NCI-H82 (cell line): ENCODE measurements around the gene SFSWAP.
"Not testable (repeated sequence)": the region's sequence is repeated elsewhere in the genome, so short reads cannot be mapped to it uniquely, and the experiment has no call there.

Source experiments
- DNase-seq: peaks from one replicate; lab custom pipeline; 2025; lab: John Stamatoyannopoulos, UW

SFSWAP gene

DNA sequence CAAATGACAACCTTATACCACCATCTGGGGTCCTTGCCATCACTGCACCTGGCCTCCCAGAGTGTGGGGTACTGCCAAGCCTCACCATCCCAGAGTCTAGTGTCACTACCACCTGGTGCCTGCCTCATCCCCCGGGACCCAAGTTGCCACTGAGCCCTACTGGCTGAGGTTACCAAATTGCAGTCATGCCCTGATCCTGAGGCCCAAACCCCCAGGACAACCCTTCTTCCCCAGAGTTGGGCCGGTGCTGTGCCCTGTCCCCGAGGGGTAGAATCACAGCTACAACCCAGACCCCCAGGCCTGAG is 8.4 kb upstream of the SFSWAP start:
- DNase-seq, result no peak

DNA sequence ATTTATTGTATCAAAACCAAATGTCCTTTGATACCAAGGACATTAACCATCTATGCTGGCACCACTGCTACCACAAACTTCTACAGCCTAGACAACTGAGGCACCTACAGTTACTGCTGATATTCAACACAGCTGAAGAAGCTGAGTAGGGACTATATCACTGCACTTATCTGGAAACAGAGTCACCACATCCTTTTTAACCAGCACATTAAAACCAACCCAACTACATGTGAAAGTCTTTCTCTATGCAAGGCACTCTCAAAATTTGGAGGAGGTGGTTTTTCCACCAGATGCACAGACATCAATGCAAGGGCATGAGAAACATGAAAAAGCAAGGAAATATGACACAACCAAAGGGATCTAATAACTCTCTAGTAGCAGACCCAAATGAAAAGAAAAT is 7.7 kb upstream of the SFSWAP start:
- DNase-seq, result no peak

DNA sequence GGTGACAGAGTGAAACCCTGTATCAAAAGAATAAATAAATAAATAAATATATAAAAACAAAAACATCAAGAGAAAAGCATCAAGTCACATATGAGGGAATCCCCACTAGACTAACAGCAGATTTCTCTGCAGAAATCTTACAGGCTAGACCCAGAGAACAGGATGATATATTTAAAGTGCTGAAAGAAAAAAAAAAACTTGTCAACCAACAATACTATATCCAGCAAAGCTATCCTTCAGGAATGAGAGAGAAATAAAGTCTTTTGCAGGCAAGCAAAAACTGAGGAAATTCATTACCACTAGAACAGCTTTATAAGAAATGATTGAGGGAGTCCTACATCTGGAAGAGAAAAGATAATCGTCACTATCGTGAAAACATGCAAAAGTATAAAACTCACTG is 6.4 kb upstream of the SFSWAP start:
- no peak for DNase-seq

DNA sequence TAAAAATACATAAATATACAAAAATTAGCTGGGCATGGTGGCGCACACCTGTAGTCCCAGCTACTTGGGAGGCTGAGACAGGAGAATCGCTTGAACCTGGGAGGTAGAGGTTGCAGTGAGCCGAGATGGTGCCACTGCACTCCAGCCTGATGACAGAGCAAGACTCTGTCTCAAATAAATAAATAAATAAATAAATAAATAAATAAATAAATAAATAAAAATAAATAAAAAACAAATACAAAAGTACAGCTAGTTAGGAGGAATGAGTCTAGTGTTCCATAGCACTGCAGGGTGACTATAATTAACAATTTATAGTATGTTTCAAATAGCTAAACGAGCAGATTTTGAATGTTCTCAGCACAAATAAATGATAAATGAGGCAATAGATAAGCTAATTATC is 4.2 kb upstream of the SFSWAP start:
- DNase-seq, result not testable (repeated sequence)

DNA sequence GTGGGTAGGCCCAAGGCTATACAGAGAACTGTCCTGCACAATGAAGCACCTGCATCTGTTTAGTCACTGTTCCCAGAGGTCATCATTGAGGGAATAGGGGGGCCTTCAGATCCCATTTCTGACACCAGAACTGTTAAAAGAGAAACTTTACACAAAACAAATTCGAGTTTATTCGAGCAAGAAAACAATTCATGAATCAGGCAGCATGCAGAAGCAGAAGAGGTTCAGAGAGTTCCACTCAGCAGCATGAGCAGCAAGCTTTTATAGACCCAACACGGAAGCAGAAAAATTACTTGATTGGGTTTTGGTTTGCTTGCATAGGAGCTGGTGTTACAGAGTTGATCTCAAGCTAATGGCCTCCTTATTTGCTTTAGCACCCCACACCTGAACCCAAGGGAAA is 1.7 kb upstream of the SFSWAP start:
- DNase-seq, result no peak

DNA sequence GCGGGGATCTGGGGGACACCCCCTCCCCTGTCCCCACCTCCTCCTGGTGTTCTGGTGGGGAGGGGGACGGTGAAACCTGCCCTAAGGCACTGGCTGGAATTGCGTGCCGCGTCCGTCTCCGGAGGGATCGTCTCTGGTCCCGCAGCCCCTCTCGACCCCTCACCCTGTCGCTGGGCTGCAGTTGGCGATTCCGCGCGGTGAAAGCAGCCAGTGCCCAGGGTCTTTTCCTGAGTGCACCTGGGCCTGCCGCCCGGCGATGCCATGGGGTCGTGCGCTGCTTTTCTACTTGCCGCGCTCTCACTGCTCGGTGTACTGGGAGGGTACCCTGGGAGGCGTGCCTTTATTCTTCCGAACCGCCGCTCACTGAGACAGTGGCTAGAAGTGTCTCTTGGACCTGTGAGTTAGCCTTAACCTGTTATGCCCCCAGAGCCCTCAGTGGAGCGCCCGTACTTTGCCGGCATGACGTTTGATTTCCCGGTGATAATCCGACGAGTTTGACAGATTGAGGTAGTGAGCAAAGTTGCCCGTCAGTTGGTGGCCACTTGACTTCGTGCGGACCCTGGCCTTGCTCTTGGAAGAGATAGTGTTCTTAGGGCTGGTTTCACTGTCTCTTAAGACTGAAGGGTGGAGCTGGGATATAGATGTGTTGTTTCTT is 788 bp downstream of the SFSWAP start:
- peak; percentile 45 for DNase-seq

DNA sequence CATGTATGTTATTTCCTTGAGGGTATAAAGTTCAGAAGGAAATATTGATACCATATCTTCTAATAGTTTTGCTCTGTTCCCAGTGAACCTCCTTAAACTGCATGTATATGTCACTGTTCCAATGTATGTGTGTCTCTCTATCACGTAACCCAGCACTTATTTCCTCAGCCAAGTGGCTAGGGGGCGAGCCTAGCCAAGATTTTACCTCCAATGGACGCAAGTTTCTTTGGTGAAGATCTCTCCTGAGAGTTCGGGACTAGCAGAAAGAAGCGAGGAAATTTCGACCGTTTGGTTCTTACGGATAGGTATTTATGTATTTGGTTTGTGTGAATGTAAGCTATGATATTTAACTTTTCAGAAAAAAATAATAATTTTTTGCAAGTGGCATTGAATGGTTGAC is 2.5 kb downstream of the SFSWAP start:
- DNase-seq, result no peak

DNA sequence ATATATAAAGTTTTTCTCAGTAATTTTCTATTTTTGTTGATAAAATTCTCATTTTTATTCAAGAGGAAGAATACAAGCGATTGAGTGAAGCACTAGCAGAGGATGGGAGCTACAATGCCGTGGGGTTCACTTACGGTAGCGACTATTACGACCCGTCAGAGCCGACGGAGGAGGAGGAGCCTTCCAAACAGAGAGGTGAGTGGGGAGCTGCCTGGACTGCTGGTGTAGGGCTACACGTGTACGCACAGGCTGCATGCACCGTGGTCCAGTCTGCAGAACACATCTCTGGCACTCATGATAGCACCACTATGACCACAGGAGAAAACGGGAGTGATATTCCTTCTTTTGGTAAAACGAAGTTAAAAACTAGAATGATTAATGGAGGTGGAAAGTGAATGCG is 3.9 kb downstream of the SFSWAP start:
- DNase-seq, result no peak

DNA sequence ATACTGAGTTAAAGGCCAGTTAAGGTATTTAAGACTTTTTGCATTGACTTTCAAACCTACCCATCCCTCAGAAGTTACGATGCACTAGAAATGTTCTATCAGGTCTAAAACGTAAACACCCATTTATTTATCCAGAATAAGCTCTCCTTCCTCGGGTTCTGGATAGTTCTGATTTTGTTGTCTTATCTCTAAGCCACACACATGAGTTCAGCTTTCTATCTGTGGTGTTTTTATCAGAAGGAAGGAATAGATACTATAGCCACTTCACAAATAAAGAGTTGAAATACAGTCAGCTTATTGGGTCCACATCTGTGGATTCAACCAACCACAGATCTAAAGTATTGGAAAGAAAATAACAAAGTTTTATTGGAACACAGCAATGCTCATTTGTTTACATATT is 5.4 kb downstream of the SFSWAP start:
- DNase-seq, result no peak

DNA sequence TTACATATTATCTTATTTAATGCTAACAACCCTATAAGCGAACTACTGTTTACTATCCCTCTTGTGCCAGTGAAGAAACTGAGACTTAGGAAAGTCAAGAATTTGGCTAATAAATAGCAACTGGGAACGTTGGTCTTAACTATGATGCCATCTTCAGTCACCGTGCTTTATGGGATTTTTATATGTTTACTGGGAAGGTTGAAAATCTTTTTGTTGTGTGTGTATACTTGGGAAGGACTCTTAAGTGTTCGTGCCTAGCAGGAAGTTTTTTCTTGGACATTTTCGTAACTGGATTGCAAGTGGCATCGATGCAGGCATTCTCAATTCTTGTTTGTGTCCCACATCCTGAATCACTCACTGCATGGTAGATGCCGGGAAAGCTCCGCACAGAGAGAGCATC is 9.4 kb downstream of the SFSWAP start:
- no peak for DNase-seq

DNA sequence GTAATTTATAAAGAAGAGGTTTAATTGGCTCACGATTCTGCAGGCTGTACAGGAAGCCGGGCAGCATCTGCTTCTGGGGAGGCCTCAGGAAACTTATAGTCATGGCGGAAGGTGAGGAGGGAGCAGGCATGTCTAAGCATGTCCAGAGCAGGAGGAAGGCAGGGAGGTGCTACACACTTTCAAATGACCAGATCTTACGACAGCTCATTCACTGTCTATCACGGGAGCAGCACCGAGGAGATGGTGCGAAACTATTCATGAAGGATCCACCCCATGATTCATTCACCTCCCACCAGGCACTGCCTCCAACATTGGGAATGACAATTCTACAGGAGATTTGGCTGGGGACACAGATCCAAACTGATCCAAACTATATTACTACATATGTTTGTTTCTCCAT is 10.0 kb downstream of the SFSWAP start:
- DNase-seq, result no peak

DNA sequence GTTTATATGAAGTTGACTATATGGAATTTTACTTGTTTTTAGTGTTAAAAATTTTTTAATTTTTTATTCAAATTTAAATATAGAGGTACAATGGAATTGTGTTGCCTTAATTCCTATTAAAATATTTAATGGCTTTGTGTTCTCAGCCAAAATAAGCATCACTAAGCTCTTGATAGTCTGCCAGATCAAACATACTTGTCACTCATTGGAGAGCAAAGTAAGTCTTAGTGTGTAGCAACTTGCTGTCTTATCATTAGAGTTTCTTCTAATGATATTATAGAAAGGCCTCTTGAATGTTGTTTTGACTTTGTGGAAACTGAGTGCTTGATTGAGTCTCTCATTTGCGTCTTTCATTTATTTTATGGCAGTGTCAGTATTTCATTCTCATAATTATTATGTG is 10.7 kb downstream of the SFSWAP start:
- DNase-seq, result no peak

DNA sequence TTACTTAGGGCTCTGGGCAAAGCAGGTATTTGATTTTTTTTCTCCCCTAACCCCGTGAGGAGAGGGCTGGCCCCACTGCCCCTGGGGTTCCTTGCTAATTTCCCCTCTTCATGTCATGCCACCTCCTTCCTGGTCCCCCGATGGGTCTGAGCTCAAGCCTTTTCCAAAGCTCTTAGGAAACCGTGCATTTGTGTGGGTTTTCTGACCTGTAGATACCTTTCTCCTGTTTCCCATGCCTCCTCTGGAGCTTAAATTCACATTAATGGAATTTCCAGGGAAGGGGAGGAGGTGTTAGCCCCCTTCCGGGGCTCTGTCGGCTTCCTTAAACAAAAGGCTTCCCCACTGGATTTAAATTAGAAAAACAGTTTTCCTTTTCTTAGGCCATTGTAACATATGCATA is 12.6 kb downstream of the SFSWAP start:
- DNase-seq, result no peak

DNA sequence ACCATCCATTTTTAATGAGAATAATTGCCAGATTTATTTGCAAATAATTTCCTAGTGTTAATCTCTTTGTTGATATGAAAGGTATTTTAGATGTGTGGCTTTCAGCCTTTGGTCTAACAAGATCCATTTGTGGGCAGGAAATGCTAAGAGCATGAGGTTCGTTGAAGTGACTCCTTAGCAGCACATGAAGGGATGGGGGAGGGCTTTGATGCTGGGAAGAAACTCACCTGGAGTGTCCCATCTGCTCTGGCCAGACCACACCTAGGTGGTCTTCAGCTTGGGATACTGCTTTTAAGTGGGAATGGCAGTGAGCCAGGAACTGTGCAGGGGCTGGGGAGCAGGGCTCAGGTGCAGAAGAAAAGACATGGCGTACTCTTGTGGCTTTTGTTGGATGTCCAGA is 13.6 kb downstream of the SFSWAP start:
- DNase-seq, result no peak

DNA sequence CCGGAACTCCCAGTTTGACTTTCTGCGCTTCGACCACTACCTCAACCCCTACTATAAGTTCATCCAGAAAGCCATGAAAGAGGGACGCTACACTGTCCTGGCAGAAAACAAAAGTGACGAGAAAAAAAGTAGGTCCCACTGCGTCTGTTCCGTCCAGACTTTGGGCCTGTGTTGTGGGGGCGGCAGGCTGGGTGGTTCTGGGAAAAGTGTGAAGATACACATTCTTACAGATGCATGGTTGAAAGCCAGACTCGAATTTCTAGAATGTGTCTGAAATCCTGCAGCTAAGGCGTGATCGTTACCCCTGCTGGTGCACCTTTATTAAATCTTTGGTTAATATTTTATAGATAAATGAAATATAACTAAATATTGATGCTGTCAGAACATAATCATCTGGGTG is 14.6 kb downstream of the SFSWAP start:
- no peak for DNase-seq

DNA sequence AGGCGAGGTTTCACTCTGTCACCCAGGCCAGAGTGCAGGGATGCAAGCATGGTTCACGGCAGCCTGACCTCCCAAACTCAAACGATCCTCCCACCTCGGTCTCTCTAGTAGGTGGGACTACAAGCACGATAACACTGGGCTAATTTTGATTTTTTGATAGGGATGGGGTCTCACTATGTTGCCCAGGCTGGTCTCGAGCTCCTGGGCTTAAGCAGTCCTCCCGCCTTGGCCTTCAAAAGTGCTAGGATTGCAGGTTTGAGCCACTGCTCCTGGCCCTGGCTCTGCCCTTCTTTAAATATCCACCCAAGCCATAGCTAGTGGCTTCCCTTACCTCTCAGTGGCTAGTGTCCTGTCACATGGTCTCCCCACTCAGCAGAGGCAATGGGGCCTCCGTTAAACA is 17.8 kb downstream of the SFSWAP start:
- DNase-seq, result no peak

DNA sequence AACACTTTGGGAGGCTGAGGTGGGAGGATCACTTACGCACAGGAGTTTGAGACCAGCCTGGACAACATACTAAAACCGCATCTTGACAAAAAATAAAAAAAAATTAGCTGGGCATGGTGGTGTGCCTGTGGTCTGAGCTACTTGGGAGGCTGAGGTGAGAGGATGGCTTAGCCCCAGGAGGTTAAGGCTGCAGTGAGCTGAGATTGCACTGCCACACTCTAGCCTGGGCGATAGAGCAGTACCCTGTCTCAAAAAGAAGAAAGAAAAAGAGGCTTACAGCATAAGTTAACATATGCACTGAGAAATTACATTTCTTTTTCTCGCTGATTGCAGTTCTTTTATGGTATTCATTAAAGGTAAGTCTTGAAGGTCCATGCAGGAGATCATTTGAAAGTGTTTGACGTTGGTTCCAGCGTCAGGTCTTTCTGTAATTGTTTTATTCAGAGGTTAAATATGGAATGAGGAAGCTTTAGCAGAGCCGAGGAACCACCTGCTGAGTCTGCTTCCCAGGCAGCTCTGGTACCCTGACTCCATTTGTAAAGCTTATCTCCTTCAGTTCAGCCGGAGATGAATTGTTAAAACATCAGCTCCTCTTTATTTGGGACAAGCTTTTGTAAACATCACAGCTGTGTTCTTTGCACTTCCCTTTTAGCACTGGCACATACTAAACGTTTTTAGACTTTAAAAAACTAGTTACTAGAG is 18.5 kb downstream of the SFSWAP start:
- DNase-seq, result no peak

DNA sequence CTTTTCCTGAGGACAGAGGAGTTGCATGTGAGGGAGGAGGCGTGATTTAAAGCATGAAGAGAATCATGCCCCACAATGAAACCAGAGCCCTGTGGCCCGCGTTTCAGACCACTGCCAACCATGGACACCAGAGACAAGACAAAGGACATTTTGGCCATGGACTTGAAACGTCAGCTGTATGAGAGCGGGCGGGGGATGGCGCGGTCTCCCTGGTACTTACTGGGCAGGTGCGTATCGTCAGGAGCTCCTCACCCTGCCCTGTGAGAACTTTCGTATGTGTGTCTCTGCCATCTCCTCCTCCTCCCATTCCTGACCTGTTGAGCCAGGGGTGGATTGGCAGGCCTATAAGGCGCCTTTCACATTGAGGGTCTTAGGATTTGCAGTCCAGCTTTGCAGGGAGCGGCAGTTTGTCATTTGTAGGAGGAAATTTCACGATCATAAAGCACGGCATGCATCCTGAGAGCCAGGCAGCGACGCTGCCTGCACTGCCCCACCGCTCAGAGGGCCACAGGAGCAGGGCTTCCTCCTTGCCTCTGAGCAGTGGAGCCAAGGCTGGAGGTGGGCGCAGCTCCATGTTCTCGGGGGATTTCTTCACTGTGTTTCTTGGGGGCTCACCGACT is 22.2 kb downstream of the SFSWAP start:
- DNase-seq, result no peak

DNA sequence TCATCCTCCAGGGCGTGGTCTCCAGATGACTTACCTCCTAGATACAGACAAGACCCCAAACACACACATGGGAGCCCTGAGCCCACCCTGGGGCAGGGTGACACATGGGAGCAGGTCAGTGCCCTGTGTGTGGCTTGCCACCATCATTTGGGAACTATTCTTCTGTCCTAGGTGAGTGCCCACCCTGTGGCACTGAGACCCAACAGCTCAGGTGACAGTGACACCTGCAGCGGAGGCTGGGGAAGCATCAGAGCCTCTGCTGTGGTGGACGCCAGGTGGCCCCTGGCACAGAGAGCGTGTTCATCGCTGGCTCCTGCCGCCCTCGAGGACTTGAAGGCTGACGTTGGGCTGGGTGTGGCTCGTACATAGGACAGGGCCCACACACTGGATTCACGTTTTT is 23.0 kb downstream of the SFSWAP start:
- no peak for DNase-seq

DNA sequence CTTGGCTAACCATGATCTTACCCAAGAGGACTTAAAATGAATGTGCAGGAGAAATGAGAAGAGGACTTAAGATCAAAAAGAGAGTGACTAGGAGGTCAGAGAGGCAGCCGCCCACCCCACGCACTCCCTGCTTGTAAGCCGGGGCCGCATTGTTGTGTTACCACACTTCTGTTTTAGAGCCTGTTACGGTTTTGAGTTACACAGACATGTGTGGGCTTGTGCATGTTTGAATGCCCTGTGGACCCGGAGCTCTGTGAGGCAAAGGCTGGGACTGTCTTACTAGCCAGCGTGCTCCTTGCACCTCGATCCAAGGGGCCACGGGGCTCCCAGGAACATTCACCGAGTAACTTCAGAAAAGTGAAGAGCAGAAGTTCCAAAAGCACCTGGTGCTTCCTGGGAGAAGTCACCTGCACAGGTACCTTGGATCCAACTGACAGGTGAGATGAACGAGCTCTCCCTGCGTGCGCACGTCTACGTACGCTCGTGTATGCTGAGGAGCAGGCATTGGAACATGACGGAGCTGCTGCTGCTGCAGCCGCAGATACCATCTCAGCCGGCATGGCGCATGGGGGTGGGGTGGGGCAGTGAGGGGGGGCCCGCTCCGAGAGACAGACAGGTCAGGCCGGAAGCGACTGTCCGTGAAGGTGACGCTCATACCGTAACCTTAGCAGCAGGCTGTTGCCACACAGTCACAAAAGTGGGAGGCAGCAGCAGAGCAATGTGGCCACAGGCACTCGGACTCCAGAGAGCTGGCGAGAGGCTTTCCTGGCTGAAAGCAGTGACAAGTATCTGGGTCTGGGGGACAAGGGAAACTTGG is 23.7 kb downstream of the SFSWAP start:
- DNase-seq, result no peak

DNA sequence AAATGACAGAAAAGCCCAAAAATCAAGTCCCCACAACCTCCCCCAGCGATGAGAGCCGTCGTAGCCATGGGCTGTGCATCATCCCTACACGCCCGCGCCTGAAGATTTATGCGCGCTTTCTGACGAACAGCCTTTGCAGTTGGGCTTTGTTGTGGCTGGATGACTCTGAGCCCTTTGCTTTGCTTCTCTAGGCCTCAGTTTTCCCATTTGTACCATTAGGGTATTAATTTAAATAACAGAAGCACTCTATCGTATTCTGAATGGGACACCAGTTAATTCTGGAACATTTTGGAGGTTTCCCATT is 24.2 kb downstream of the SFSWAP start:
- DNase-seq, result no peak

DNA sequence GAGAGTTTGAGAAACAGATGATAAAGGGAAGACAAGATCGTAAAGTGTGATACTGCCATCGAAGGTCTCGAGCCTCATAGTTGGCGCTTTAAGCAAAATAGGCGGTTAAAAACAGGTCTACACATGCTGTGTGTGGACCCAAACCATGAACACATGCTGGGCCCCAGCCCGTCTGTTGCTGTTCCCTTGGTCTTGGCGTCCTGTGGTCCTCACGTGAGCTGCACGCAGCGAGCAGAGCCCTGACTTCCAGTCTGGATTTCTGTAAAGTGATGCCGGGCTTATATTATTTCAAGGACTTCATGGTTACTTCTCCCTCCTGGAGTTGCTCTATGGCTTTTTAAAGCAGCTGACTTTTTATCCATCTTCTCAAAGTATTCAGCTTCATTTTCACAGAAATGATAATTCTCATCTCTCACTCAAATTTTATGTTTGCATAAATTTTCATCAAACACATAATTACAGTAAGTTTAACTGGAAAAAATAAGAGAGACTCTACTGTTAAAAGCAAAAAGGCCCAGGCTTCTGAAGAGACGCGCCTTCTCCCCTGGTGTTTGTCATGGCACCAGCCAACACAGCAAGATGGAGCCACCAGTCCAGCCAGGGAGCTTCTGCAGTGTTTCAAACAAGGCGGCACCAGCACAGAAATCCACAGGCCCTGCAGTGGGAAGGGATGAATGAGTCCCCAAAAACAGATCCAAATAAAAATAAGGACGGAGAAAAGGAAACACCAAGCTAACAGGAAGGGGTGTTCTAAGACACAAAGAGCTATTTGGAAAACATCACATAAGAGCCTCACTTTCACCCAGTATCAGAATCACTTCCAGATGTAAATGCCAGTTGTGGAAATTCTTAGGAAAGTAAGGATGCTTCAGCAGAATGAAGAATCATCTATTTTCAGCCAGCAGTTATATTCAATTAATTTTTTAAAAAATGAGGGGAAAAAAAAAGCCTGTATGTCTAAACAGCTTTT is 24.9 kb downstream of the SFSWAP start:
- DNase-seq, result no peak
